ENCODE results near the gene NLRP13. TPM values are rescaled to one million over a fixed set of nuclear protein-coding genes. Genes with fewer than 3 reads are reported as not detected.

Gene NLRP13
- polyA plus RNA-seq, 2 of the 4 experiments (the other 2 are of a cell fraction): not detected

GRCh38 chr19:55913643-55914268 is 18.4 kb downstream of the NLRP13 start:
- peaks cover 14% of the 10 kb centered on the region; the same call in 1 of the 3 replicates for H3K9me3 ChIP-seq
- H3K27ac ChIP-seq: no peak overlapping the region
- ATAC-seq (peak in 1 of 2 experiments; percentile 64; a peak in 3 of 6 replicates), DNase-seq (ENCODE audit: low read depth in 1 of 2, low spot score in 1 of 2) (no peak), FAIRE-seq (no peak)
- POLR2A ChIA-PET: no interaction called here
- H3K4me2 ChIP-seq: no peak overlapping the region
- no peak overlapping the region for H3K4me3 ChIP-seq
- 1% methylated on average over 9 of the region's 9 CpGs for WGBS (ENCODE audit: missing lambda C conversion rate)
- H3K4me1 ChIP-seq: no peaks in the 10 kb centered on the region
- TF ChIP-seq MAZ (IDR thresholded peaks at IDR 0.05; ENCODE audit: borderline replicate concordance, low read depth, low read length) (no peak), ELK1 (IDR thresholded peaks at IDR 0.05; ENCODE audit: low read depth, low read length) (no peak), POLR2A (IDR thresholded peaks at IDR 0.05; ENCODE audit: low read length) (no peak), RAD21 (conservative IDR thresholded peaks at IDR 0.05 in 1 of 2, IDR thresholded peaks at IDR 0.05 in 1 of 2) (0 out of 5 replicates have a peak, but pooled peaks of 1 of the 2 experiments have one; percentile 9), FOSB (CRISPR knock-in tag; IDR thresholded peaks at IDR 0.05) (no peak), CHD2 (IDR thresholded peaks at IDR 0.05; ENCODE audit: low read length, partially characterized antibody) (no peak)
- CTCF ChIA-PET: no interaction called here

GRCh38 chr19:55912916-55913315 is 19.2 kb downstream of the NLRP13 start:
- ChIA-PET POLR2A (no interaction called here), CTCF (no interaction called here)
- no peak overlapping the region for H3K27ac ChIP-seq
- no peak overlapping the region for H3K4me2 ChIP-seq
- DNase-seq (ENCODE audit: low read depth in 1 of 2, low spot score in 1 of 2): no peak
- TF ChIP-seq ZSCAN20 (CRISPR knock-in tag; IDR thresholded peaks at IDR 0.05): no peak
- no peak for TF ChIP-seq USF2 (IDR thresholded peaks at IDR 0.05)
- TF ChIP-seq NFE2L2 (conservative IDR thresholded peaks at IDR 0.05; ENCODE audit: low read length): no peak
- no peak for TF ChIP-seq HOXB13 (CRISPR knock-in tag; IDR thresholded peaks at IDR 0.05; ENCODE audit: low read depth)
- TF ChIP-seq HDAC2 (IDR thresholded peaks at IDR 0.05): no peak
- no peak for TF ChIP-seq REST (IDR thresholded peaks at IDR 0.05)
- TF ChIP-seq MAX (IDR thresholded peaks at IDR 0.05): no peak
- TF ChIP-seq BCL3 (IDR thresholded peaks at IDR 0.05): no peak
- no peak for TF ChIP-seq ATOH8 (CRISPR knock-in tag; IDR thresholded peaks at IDR 0.05; ENCODE audit: low read depth)
- TF ChIP-seq KDM1A (IDR thresholded peaks at IDR 0.05; ENCODE audit: low read depth): no peak
- TF ChIP-seq KDM5A (IDR thresholded peaks at IDR 0.05): no peak
- no peak for TF ChIP-seq FOXS1 (CRISPR knock-in tag; IDR thresholded peaks at IDR 0.05)
- TF ChIP-seq RFX5 (IDR thresholded peaks at IDR 0.05): no peak
- TF ChIP-seq CEBPB (IDR thresholded peaks at IDR 0.05): no peak
- TF ChIP-seq ELK1 (IDR thresholded peaks at IDR 0.05; ENCODE audit: low read depth, low read length): no peak
- TF ChIP-seq SMC3 (IDR thresholded peaks at IDR 0.05): no peak
- TF ChIP-seq GATA3 (IDR thresholded peaks at IDR 0.05; ENCODE audit: borderline replicate concordance): no peak
- no peak for TF ChIP-seq RARB (CRISPR knock-in tag; IDR thresholded peaks at IDR 0.05)
- no peaks in the 10 kb centered on the region for H3K4me1 ChIP-seq
- peaks cover 10% of the 10 kb centered on the region; the same call in 1 of the 3 replicates for H3K9me3 ChIP-seq
- ATAC-seq: no peak
- no peak for FAIRE-seq
- H3K4me3 ChIP-seq: no peak overlapping the region
- WGBS (ENCODE audit: missing lambda C conversion rate): 14% methylated on average over 7 of the region's 7 CpGs
